Erythroblast (primary cell): ENCODE results near the gene SEC31A.

ENCODE experiments used
- GATA1 ChIP-seq: IDR thresholded peaks from 2 replicates; pipeline ENCODE4 v1.6.1; 2011; ENCODE audit warnings: low read depth, mild to moderate bottlenecking, control low read depth, low read length, moderate library complexity
- POLR2A ChIP-seq: IDR thresholded peaks from 2 replicates; pipeline ENCODE4 v1.6.1; 2011; ENCODE audit warnings: mild to moderate bottlenecking, low read length

DNA sequence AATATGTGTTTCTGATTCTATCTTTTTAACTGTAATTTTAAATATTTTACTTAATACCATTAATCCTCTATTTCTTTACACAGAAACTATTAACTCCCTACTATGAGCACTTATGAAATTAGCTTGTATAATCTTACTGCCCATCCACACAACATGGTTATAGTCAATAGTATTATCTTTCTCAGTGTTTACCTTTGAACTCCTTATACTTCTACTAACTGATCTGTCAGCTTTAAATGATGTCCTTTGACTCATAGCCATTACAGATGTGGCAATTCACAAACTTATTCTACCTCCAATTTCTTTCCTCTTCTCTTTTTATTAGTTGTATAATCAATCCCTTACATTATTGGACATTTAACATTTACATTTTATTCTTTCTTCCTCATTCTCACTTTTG is 5.5 kb downstream of the SEC31A start:
- TF ChIP-seq GATA1 = no peak
- TF ChIP-seq POLR2A = no peak
